SK-N-SH (cell line): ENCODE results near the gene HOXA2.

Experiments
- EP300 ChIP-seq, 2 experiments: IDR thresholded peaks; 2 replicates each; pipeline versions ENCODE4 v1.4.0 to v1.6.1; 2012; ENCODE audit warnings: borderline replicate concordance in 1 of 2, low read depth in 1 of 2, low read length in 1 of 2
- GATA2 ChIP-seq: sonication (generic); formaldehyde crosslinking; IDR thresholded peaks from 2 replicates; pipeline ENCODE4 v1.5.0; 2020; ENCODE audit warnings: mild to moderate bottlenecking, missing genetic modification reagents
- NFIC ChIP-seq: IDR thresholded peaks from 2 replicates; pipeline ENCODE4 v1.4.0; 2012; ENCODE audit warnings: borderline replicate concordance
- PBX3 ChIP-seq: IDR thresholded peaks from 2 replicates; pipeline ENCODE4; 2012
- SMC3 ChIP-seq: IDR thresholded peaks from 2 replicates; pipeline ENCODE4 v1.6.1; 2012; ENCODE audit warnings: low read depth, low read length, improper control_type of control experiment
- USF2 ChIP-seq: fragments of 150-350 bp; IDR thresholded peaks from 2 replicates; pipeline ENCODE4 v1.6.1; 2017; ENCODE audit warnings: antibody characterized with exemption, low read length, low read depth, borderline replicate concordance
- YY1 ChIP-seq: IDR thresholded peaks from 2 replicates; pipeline ENCODE4 v1.4.0; 2012; ENCODE audit warnings: low read depth, mild to moderate bottlenecking
- TF ChIP-seq, protein P1 (sequence below): fragments of 200-600 bp; sonication (generic); IDR thresholded peaks from 2 replicates; pipeline ENCODE4 v1.6.1; 2017; ENCODE audit warnings: antibody characterized with exemption, mild to moderate bottlenecking, moderate library complexity

DNA sequence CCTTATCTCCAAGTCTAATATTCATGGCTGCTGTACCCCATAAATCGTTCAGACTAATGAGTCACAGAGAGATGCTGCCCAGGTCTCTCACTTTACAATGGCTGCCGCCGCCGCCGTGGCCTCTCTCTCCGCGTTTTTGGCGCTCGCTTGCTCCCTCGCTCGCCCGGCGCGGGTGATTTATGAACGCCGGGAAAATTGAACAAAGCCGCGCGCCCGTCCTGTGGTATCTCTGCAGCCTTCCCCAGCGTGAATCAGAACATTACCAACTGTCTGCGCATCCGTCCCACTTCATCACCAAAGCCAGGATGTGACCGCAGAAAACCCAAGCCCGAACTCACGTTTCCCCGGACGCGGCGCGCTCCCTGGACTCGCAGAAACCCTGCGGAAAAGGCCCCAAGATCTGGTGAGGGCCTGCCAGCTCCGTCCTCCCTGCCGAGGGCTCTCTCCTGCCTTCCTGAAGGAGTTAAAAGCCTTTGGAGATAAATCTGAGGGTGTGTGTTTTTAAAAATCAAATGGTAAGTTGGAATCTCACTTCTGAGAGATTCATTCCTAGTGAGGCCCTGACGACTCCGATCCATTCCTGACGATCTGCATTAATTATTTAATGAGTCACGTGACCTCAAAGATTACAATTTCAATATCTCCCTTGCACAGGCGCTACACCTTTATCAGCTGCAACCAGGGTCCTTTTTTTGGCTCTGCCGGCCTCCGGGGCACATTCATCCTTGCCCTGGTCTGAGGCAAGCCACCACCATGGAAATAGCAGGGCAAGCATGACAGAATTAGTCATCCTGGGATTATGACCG, 21.8 kb upstream of the HOXA2 start:
- no peak for TF ChIP-seq USF2
- TF ChIP-seq, protein P1, sequence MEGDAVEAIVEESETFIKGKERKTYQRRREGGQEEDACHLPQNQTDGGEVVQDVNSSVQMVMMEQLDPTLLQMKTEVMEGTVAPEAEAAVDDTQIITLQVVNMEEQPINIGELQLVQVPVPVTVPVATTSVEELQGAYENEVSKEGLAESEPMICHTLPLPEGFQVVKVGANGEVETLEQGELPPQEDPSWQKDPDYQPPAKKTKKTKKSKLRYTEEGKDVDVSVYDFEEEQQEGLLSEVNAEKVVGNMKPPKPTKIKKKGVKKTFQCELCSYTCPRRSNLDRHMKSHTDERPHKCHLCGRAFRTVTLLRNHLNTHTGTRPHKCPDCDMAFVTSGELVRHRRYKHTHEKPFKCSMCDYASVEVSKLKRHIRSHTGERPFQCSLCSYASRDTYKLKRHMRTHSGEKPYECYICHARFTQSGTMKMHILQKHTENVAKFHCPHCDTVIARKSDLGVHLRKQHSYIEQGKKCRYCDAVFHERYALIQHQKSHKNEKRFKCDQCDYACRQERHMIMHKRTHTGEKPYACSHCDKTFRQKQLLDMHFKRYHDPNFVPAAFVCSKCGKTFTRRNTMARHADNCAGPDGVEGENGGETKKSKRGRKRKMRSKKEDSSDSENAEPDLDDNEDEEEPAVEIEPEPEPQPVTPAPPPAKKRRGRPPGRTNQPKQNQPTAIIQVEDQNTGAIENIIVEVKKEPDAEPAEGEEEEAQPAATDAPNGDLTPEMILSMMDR, result no peak
- TF ChIP-seq NFIC, result no peak
- TF ChIP-seq SMC3, result no peak
- no peak for TF ChIP-seq GATA2 (CRISPR knock-in tag)
- no peak for TF ChIP-seq YY1
- no peak for TF ChIP-seq EP300 (IDR thresholded peaks at IDR 0.05; ENCODE audit: borderline replicate concordance in 1 of 2, low read depth in 1 of 2, low read length in 1 of 2)
- no peak for TF ChIP-seq PBX3
